ENCODE results near the gene BCLAF1. TPM values are rescaled to one million over a fixed set of nuclear protein-coding genes. Genes with fewer than 3 reads are reported as not detected.
A peak's percentile ranks its signal among the peaks of the same experiment; 100 is the strongest.

The BCLAF1 gene
- total and polyA plus RNA-seq, 11 donors: 11.7 to 109 (median 75.5) TPM

- no peak overlapping the region for H3K4me3 ChIP-seq
- no peak for ATAC-seq
- H3K9me3 ChIP-seq: no peaks in the 10 kb centered on the region
- H3K27me3 ChIP-seq: no peaks in the 10 kb centered on the region
- no peaks in the 10 kb centered on the region for H3K4me1 ChIP-seq
- H3K36me3 ChIP-seq: no peaks in the 10 kb centered on the region
- intact Hi-C loops (cut with DNase I): no loop called here
- H3K27ac ChIP-seq: no peak overlapping the region
- TF ChIP-seq CTCF (IDR thresholded peaks at IDR 0.05) (no peak), POLR2A (IDR thresholded peaks at IDR 0.05) (no peak)
- no peak for DNase-seq
Measured at GRCh38 chr6:136213853-136214252, 75.8 kb downstream of the BCLAF1 start.

- H3K27me3 ChIP-seq: no peaks in the 10 kb centered on the region
- ATAC-seq (no peak), DNase-seq (no peak)
- TF ChIP-seq CTCF (IDR thresholded peaks at IDR 0.05) (no peak), POLR2A (IDR thresholded peaks at IDR 0.05) (no peak)
- WGBS, 4 donors: 59 to 67% (median 65%) methylated on average over 5 of the region's 5 CpGs
- intact Hi-C loops (cut with DNase I): no loop called here
- H3K36me3 ChIP-seq: no peaks in the 10 kb centered on the region
- no peak overlapping the region for H3K4me3 ChIP-seq
- no peak overlapping the region for H3K27ac ChIP-seq
- H3K9me3 ChIP-seq: no peaks in the 10 kb centered on the region
- H3K4me1 ChIP-seq: no peaks in the 10 kb centered on the region
Measured at GRCh38 chr6:136213012-136213539, 76.6 kb downstream of the BCLAF1 start.

GRCh38 chr6:136212608-136213007, 77.0 kb downstream of the BCLAF1 start:
- WGBS, 4 donors: 95 to 99% (median 98%) methylated on average over 2 of the region's 2 CpGs
- Histone ChIP-seq H3K9me3 (no peaks in the 10 kb centered on the region), H3K4me3 (no peak overlapping the region), H3K4me1 (no peaks in the 10 kb centered on the region), H3K27ac (no peak overlapping the region), H3K27me3 (no peaks in the 10 kb centered on the region), H3K36me3 (no peaks in the 10 kb centered on the region)
- no peak for ATAC-seq
- no peak for DNase-seq
- intact Hi-C loops (cut with DNase I): no loop called here
- TF ChIP-seq CTCF (IDR thresholded peaks at IDR 0.05): no peak
- no peak for TF ChIP-seq POLR2A (IDR thresholded peaks at IDR 0.05)

GRCh38 chr6:136210398-136211165, 79.1 kb downstream of the BCLAF1 start:
- Histone ChIP-seq H3K27me3 (no peaks in the 10 kb centered on the region), H3K4me3 (no peak overlapping the region), H3K4me1 (no peaks in the 10 kb centered on the region), H3K36me3 (no peaks in the 10 kb centered on the region), H3K9me3 (no peaks in the 10 kb centered on the region), H3K27ac (no peak overlapping the region)
- ATAC-seq (peak in 2 of 4 donors; percentile 10 to 53), DNase-seq (no peak)
- intact Hi-C loops (cut with DNase I): no loop called here
- TF ChIP-seq CTCF (IDR thresholded peaks at IDR 0.05): no peak
- no peak for TF ChIP-seq POLR2A (IDR thresholded peaks at IDR 0.05)
- 88 to 90% (median 89%) methylated on average over 13 of the region's 13 CpGs for WGBS, 4 donors

All from heart left ventricle (tissue), 16 donors.